OCI-LY1 (cell line): ENCODE measurements around the gene FXYD3.

ENCODE experiments used
- EZH2 ChIP-seq: fragments of 200-600 bp; sonication (generic), shearing (Covaris generic); IDR thresholded peaks from 2 replicates; pipeline ENCODE4 v1.8.0; 2017; ENCODE audit warnings: borderline replicate concordance, mixed run types, mild to moderate bottlenecking, antibody characterized with exemption, low read length, moderate library complexity, mixed read lengths
- TF ChIP-seq, protein P1 (sequence below): fragments of 200-600 bp; sonication (generic), shearing (Covaris generic); IDR thresholded peaks from 2 replicates; pipeline ENCODE4 v1.5.1; 2017; ENCODE audit warnings: mild to moderate bottlenecking, antibody characterized with exemption, low read length, moderate library complexity, mixed read lengths

DNA sequence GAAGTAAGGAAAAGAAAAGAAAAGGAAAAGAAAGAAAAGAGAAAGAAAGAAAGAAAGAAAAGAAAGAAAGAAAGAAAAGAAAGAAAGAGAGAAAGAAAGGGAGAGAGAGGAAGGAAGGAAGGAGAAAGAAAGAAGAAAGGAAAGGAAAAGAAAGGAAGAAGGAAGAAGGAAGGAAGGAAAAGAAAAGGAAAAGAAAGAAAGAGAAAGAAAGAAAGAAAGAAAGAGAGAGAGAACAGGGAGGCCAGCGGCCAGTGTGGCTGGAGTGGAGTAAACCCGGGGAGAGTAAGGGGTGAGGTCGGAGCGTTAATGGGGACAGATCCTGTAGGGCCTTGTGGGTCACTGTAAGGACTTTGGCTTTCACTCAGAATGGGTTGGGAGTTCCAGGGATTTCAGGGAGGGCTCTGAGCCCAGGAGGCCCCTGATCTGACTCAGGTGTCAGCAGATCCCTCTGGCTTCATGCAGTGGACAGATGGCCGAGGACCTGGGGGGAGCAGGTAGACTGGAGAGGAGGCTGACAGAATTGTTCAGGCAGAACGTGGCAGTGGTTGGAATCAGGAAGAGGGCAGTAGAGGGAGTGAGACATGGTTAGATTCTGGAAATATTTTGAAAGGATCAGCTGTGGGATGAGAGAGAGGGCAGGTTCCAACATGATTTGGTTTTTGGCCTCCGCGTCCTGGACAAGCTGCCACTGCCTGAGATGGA is 19.8 kb upstream of the FXYD3 start:
- TF ChIP-seq, protein P1, sequence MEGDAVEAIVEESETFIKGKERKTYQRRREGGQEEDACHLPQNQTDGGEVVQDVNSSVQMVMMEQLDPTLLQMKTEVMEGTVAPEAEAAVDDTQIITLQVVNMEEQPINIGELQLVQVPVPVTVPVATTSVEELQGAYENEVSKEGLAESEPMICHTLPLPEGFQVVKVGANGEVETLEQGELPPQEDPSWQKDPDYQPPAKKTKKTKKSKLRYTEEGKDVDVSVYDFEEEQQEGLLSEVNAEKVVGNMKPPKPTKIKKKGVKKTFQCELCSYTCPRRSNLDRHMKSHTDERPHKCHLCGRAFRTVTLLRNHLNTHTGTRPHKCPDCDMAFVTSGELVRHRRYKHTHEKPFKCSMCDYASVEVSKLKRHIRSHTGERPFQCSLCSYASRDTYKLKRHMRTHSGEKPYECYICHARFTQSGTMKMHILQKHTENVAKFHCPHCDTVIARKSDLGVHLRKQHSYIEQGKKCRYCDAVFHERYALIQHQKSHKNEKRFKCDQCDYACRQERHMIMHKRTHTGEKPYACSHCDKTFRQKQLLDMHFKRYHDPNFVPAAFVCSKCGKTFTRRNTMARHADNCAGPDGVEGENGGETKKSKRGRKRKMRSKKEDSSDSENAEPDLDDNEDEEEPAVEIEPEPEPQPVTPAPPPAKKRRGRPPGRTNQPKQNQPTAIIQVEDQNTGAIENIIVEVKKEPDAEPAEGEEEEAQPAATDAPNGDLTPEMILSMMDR = no peak
- no peak for TF ChIP-seq EZH2
